Measurements from ENCODE around the gene ADAM33. TPM values are rescaled to one million over a fixed set of nuclear protein-coding genes. Genes with fewer than 3 reads are reported as not detected.
A peak's percentile ranks its signal among the peaks of the same experiment; 100 is the strongest.

ADAM33 gene
- polyA plus RNA-seq, 4 donors = 0.22 to 10.9 (median 3.9) TPM

- no peak overlapping the region for H3K4me3 ChIP-seq (ENCODE audit: low read depth in 1 of 3, low read length in 3 of 3)
- no peak for FAIRE-seq
- no peaks in the 10 kb centered on the region for H3K36me3 ChIP-seq (ENCODE audit: control insufficient read depth in 3 of 3, insufficient read depth in 2 of 3, low read depth in 1 of 3, low read length in 3 of 3)
- peaks cover 0 to 7% (median 2%) of the 10 kb centered on the region in 3 donors for H3K4me1 ChIP-seq (ENCODE audit: control insufficient read depth in 3 of 3, insufficient read depth in 2 of 3, low read depth in 1 of 3, low read length in 2 of 3)
- H3K27me3 ChIP-seq (ENCODE audit: control insufficient read depth in 3 of 3, insufficient read depth in 3 of 3, low read length in 3 of 3) = peaks cover 0 to 12% (median 0%) of the 10 kb centered on the region in 3 donors
- DNase-seq = no peak
- WGBS, 3 donors = 86 to 93% (median 86%) methylated on average over 11 of the region's 11 CpGs
- H3K27ac ChIP-seq (ENCODE audit: low read depth in 1 of 3, low read length in 2 of 3) = no peak overlapping the region
- H3K9me3 ChIP-seq (ENCODE audit: control insufficient read depth in 2 of 2, insufficient read depth in 1 of 2, low read depth in 1 of 2, low read length in 1 of 2) = no peaks in the 10 kb centered on the region
Observed at GRCh38 chr20:3689978-3690377, 8.2 kb upstream of the ADAM33 start.

GRCh38 chr20:3687655-3688054, 5.8 kb upstream of the ADAM33 start:
- H3K9me3 ChIP-seq (ENCODE audit: control insufficient read depth in 2 of 2, insufficient read depth in 1 of 2, low read depth in 1 of 2, low read length in 1 of 2) = no peaks in the 10 kb centered on the region
- FAIRE-seq = no peak
- peak overlapping the region in 1 of 3 donors; percentile 2 for H3K27ac ChIP-seq (ENCODE audit: low read depth in 1 of 3, low read length in 2 of 3)
- H3K27me3 ChIP-seq (ENCODE audit: control insufficient read depth in 3 of 3, insufficient read depth in 3 of 3, low read length in 3 of 3) = peaks cover 0 to 22% (median 0%) of the 10 kb centered on the region in 3 donors
- no peak overlapping the region for H3K4me3 ChIP-seq (ENCODE audit: low read depth in 1 of 3, low read length in 3 of 3)
- no peaks in the 10 kb centered on the region for H3K36me3 ChIP-seq (ENCODE audit: control insufficient read depth in 3 of 3, insufficient read depth in 2 of 3, low read depth in 1 of 3, low read length in 3 of 3)
- peaks cover 0 to 7% (median 2%) of the 10 kb centered on the region in 3 donors for H3K4me1 ChIP-seq (ENCODE audit: control insufficient read depth in 3 of 3, insufficient read depth in 2 of 3, low read depth in 1 of 3, low read length in 2 of 3)
- WGBS, 3 donors = 53 to 59% (median 58%) methylated on average over 2 of the region's 2 CpGs
- DNase-seq = peak; percentile 33 to 54

GRCh38 chr20:3686867-3687321, 5.1 kb upstream of the ADAM33 start:
- no peaks in the 10 kb centered on the region for H3K36me3 ChIP-seq (ENCODE audit: control insufficient read depth in 3 of 3, insufficient read depth in 2 of 3, low read depth in 1 of 3, low read length in 3 of 3)
- peak overlapping the region in 1 of 3 donors; percentile 46 for H3K27ac ChIP-seq (ENCODE audit: low read depth in 1 of 3, low read length in 2 of 3)
- DNase-seq (peak; percentile 48 to 68), FAIRE-seq (no peak)
- H3K4me3 ChIP-seq (ENCODE audit: low read depth in 1 of 3, low read length in 3 of 3) = no peak overlapping the region
- peaks cover 0 to 28% (median 4%) of the 10 kb centered on the region in 3 donors for H3K27me3 ChIP-seq (ENCODE audit: control insufficient read depth in 3 of 3, insufficient read depth in 3 of 3, low read length in 3 of 3)
- H3K4me1 ChIP-seq (ENCODE audit: control insufficient read depth in 3 of 3, insufficient read depth in 2 of 3, low read depth in 1 of 3, low read length in 2 of 3) = peaks cover 0 to 7% (median 2%) of the 10 kb centered on the region in 3 donors
- no peaks in the 10 kb centered on the region for H3K9me3 ChIP-seq (ENCODE audit: control insufficient read depth in 2 of 2, insufficient read depth in 1 of 2, low read depth in 1 of 2, low read length in 1 of 2)
- 24 to 33% (median 32%) methylated on average over 9 of the region's 9 CpGs for WGBS, 3 donors

GRCh38 chr20:3686421-3686820, 4.6 kb upstream of the ADAM33 start:
- Histone ChIP-seq H3K9me3 (ENCODE audit: control insufficient read depth in 2 of 2, insufficient read depth in 1 of 2, low read depth in 1 of 2, low read length in 1 of 2) (no peaks in the 10 kb centered on the region), H3K27me3 (ENCODE audit: control insufficient read depth in 3 of 3, insufficient read depth in 3 of 3, low read length in 3 of 3) (peaks cover 0 to 33% (median 4%) of the 10 kb centered on the region in 3 donors), H3K4me3 (ENCODE audit: low read depth in 1 of 3, low read length in 3 of 3) (no peak overlapping the region), H3K36me3 (ENCODE audit: control insufficient read depth in 3 of 3, insufficient read depth in 2 of 3, low read depth in 1 of 3, low read length in 3 of 3) (no peaks in the 10 kb centered on the region), H3K4me1 (ENCODE audit: control insufficient read depth in 3 of 3, insufficient read depth in 2 of 3, low read depth in 1 of 3, low read length in 2 of 3) (peaks cover 0 to 7% (median 2%) of the 10 kb centered on the region in 3 donors), H3K27ac (ENCODE audit: low read depth in 1 of 3, low read length in 2 of 3) (peak overlapping the region in 1 of 3 donors; percentile 46)
- WGBS, 3 donors = 64 to 69% (median 66%) methylated on average over 7 of the region's 7 CpGs
- FAIRE-seq = no peak
- no peak for DNase-seq

- Histone ChIP-seq H3K9me3 (ENCODE audit: control insufficient read depth in 2 of 2, insufficient read depth in 1 of 2, low read depth in 1 of 2, low read length in 1 of 2) (no peaks in the 10 kb centered on the region), H3K27me3 (ENCODE audit: control insufficient read depth in 3 of 3, insufficient read depth in 3 of 3, low read length in 3 of 3) (peaks cover 0 to 44% (median 4%) of the 10 kb centered on the region in 3 donors), H3K36me3 (ENCODE audit: control insufficient read depth in 3 of 3, insufficient read depth in 2 of 3, low read depth in 1 of 3, low read length in 3 of 3) (no peaks in the 10 kb centered on the region), H3K27ac (ENCODE audit: low read depth in 1 of 3, low read length in 2 of 3) (no peak overlapping the region), H3K4me1 (ENCODE audit: control insufficient read depth in 3 of 3, insufficient read depth in 2 of 3, low read depth in 1 of 3, low read length in 2 of 3) (peaks cover 0 to 7% (median 2%) of the 10 kb centered on the region in 3 donors), H3K4me3 (ENCODE audit: low read depth in 1 of 3, low read length in 3 of 3) (no peak overlapping the region)
- DNase-seq = no peak
- FAIRE-seq = no peak
- WGBS, 3 donors = 62 to 73% (median 72%) methylated on average over 7 of the region's 7 CpGs
Observed at GRCh38 chr20:3685341-3685740, 3.5 kb upstream of the ADAM33 start.

GRCh38 chr20:3681352-3681930, 369 bp downstream of the ADAM33 start:
- Histone ChIP-seq H3K4me1 (ENCODE audit: control insufficient read depth in 3 of 3, insufficient read depth in 2 of 3, low read depth in 1 of 3, low read length in 2 of 3) (peaks cover 0 to 2% (median 0%) of the 10 kb centered on the region in 3 donors), H3K27ac (ENCODE audit: low read depth in 1 of 3, low read length in 2 of 3) (peak overlapping the region in 2 of 3 donors; percentile 4 to 12), H3K27me3 (ENCODE audit: control insufficient read depth in 3 of 3, insufficient read depth in 3 of 3, low read length in 3 of 3) (peaks cover 0 to 65% (median 4%) of the 10 kb centered on the region in 3 donors), H3K9me3 (ENCODE audit: control insufficient read depth in 2 of 2, insufficient read depth in 1 of 2, low read depth in 1 of 2, low read length in 1 of 2) (no peaks in the 10 kb centered on the region), H3K36me3 (ENCODE audit: control insufficient read depth in 3 of 3, insufficient read depth in 2 of 3, low read depth in 1 of 3, low read length in 3 of 3) (no peaks in the 10 kb centered on the region), H3K4me3 (ENCODE audit: low read depth in 1 of 3, low read length in 3 of 3) (peak overlapping the region in 2 of 3 donors; percentile 20 to 47)
- FAIRE-seq (no peak), DNase-seq (no peak)
- 11 to 17% (median 16%) methylated on average over 21 to 32 of the region's 32 CpGs for WGBS, 3 donors

GRCh38 chr20:3680701-3681351, 984 bp downstream of the ADAM33 start:
- FAIRE-seq = no peak
- no peaks in the 10 kb centered on the region for H3K9me3 ChIP-seq (ENCODE audit: control insufficient read depth in 2 of 2, insufficient read depth in 1 of 2, low read depth in 1 of 2, low read length in 1 of 2)
- H3K27me3 ChIP-seq (ENCODE audit: control insufficient read depth in 3 of 3, insufficient read depth in 3 of 3, low read length in 3 of 3) = peaks cover 0 to 71% (median 4%) of the 10 kb centered on the region in 3 donors
- peak overlapping the region in 2 of 3 donors; percentile 15 to 18 for H3K27ac ChIP-seq (ENCODE audit: low read depth in 1 of 3, low read length in 2 of 3)
- peaks cover 0 to 2% (median 0%) of the 10 kb centered on the region in 3 donors for H3K36me3 ChIP-seq (ENCODE audit: control insufficient read depth in 3 of 3, insufficient read depth in 2 of 3, low read depth in 1 of 3, low read length in 3 of 3)
- H3K4me1 ChIP-seq (ENCODE audit: control insufficient read depth in 3 of 3, insufficient read depth in 2 of 3, low read depth in 1 of 3, low read length in 2 of 3) = peaks cover 0 to 2% (median 0%) of the 10 kb centered on the region in 3 donors
- peak overlapping the region in 1 of 3 donors; percentile 47 for H3K4me3 ChIP-seq (ENCODE audit: low read depth in 1 of 3, low read length in 3 of 3)
- DNase-seq = no peak
- WGBS, 3 donors = 58 to 66% (median 61%) methylated on average over 14 to 15 of the region's 15 CpGs

- WGBS, 3 donors = 52 to 70% (median 67%) methylated on average over 14 to 18 of the region's 18 CpGs
- Histone ChIP-seq H3K4me1 (ENCODE audit: control insufficient read depth in 3 of 3, insufficient read depth in 2 of 3, low read depth in 1 of 3, low read length in 2 of 3) (peaks cover 0 to 2% (median 0%) of the 10 kb centered on the region in 3 donors), H3K4me3 (ENCODE audit: low read depth in 1 of 3, low read length in 3 of 3) (peak overlapping the region in 1 of 3 donors; percentile 47), H3K27me3 (ENCODE audit: control insufficient read depth in 3 of 3, insufficient read depth in 3 of 3, low read length in 3 of 3) (peaks cover 0 to 77% (median 7%) of the 10 kb centered on the region in 3 donors), H3K9me3 (ENCODE audit: control insufficient read depth in 2 of 2, insufficient read depth in 1 of 2, low read depth in 1 of 2, low read length in 1 of 2) (no peaks in the 10 kb centered on the region), H3K27ac (ENCODE audit: low read depth in 1 of 3, low read length in 2 of 3) (peak overlapping the region in 2 of 3 donors; percentile 28 to 45), H3K36me3 (ENCODE audit: control insufficient read depth in 3 of 3, insufficient read depth in 2 of 3, low read depth in 1 of 3, low read length in 3 of 3) (peaks cover 0 to 2% (median 0%) of the 10 kb centered on the region in 3 donors)
- FAIRE-seq (no peak), DNase-seq (no peak)
Observed at GRCh38 chr20:3679749-3680700, 1.8 kb downstream of the ADAM33 start.

Measured in small intestine (tissue), 7 donors.